SK-N-SH treated with all-trans-retinoic acid at 6 μM for 48 hours (cell line): Measurements from ENCODE around the gene CBX7.

ENCODE experiments used
- ATAC-seq: fragments of 200-7000 bp; cut with Tn5 transposase; 3 replicates; pipeline ENCODE4 v1.9.1; 2020; ENCODE audit warnings: mild to moderate bottlenecking, moderate library complexity
- BACH2 ChIP-seq: fragments of 250-450 bp; sonication (Bioruptor Pico); IDR thresholded peaks from 2 replicates; pipeline ENCODE4 v1.9.0; 2021; ENCODE audit warnings: mild to moderate bottlenecking, borderline replicate concordance
- CSDC2 ChIP-seq: fragments of 250-450 bp; sonication (Bioruptor Pico); IDR thresholded peaks from 2 replicates; pipeline ENCODE4 v1.5.0; 2020; ENCODE audit warnings: mild to moderate bottlenecking, moderate library complexity
- ESRRG ChIP-seq: fragments of 250-450 bp; sonication (Bioruptor Pico); IDR thresholded peaks from 2 replicates; pipeline ENCODE4 v1.6.1; 2021; ENCODE audit warnings: mild to moderate bottlenecking
- GLIS3 ChIP-seq: fragments of 250-450 bp; sonication (Bioruptor Pico); IDR thresholded peaks from 2 replicates; pipeline ENCODE4 v1.5.0; 2020; ENCODE audit warnings: mild to moderate bottlenecking, moderate library complexity
- ISL1 ChIP-seq: fragments of 250-450 bp; sonication (Bioruptor Pico); IDR thresholded peaks from 2 replicates; pipeline ENCODE4 v2.1.2; 2022; ENCODE audit warnings: mild to moderate bottlenecking, moderate library complexity
- OSR1 ChIP-seq: fragments of 250-450 bp; sonication (Bioruptor Pico); IDR thresholded peaks from 2 replicates; pipeline ENCODE4 v1.8.0; 2022; ENCODE audit warnings: moderate library complexity, mild to moderate bottlenecking, inconsistent platforms
- PPARA ChIP-seq: fragments of 250-450 bp; sonication (Bioruptor Pico); IDR thresholded peaks from 2 replicates; pipeline ENCODE4 v1.5.0; 2020; ENCODE audit warnings: mild to moderate bottlenecking, borderline replicate concordance
- RARB ChIP-seq: fragments of 250-450 bp; sonication (Bioruptor Pico); IDR thresholded peaks from 2 replicates; pipeline ENCODE4 v1.8.0; 2021; ENCODE audit warnings: mild to moderate bottlenecking, moderate library complexity
- SNAI2 ChIP-seq: fragments of 250-450 bp; sonication (Bioruptor Pico); IDR thresholded peaks from 2 replicates; pipeline ENCODE4 v1.5.0; 2020; ENCODE audit warnings: mild to moderate bottlenecking, moderate library complexity
- TCF4 ChIP-seq: fragments of 250-450 bp; sonication (Bioruptor Pico); IDR thresholded peaks from 2 replicates; pipeline ENCODE4 v1.8.0; 2021; ENCODE audit warnings: mild to moderate bottlenecking, moderate library complexity, borderline replicate concordance
- TOX ChIP-seq: fragments of 250-450 bp; sonication (Bioruptor Pico); IDR thresholded peaks from 2 replicates; pipeline ENCODE4 v1.8.0; 2021; ENCODE audit warnings: mild to moderate bottlenecking, moderate library complexity, borderline replicate concordance
- ZC3H10 ChIP-seq: fragments of 250-450 bp; sonication (Bioruptor Pico); IDR thresholded peaks from 2 replicates; pipeline ENCODE4 v1.5.1; 2021; ENCODE audit warnings: mild to moderate bottlenecking, moderate library complexity
- ZFP3 ChIP-seq: fragments of 250-450 bp; sonication (Bioruptor Pico); IDR thresholded peaks from 2 replicates; pipeline ENCODE4 v1.5.0; 2020; ENCODE audit warnings: mild to moderate bottlenecking, moderate library complexity
- ZFP30 ChIP-seq: fragments of 450-650 bp; formaldehyde crosslinking; IDR thresholded peaks from 2 replicates; pipeline ENCODE4 v1.5.0; 2022; ENCODE audit warnings: mild to moderate bottlenecking, moderate library complexity
- ZNF565 ChIP-seq: fragments of 450-650 bp; formaldehyde crosslinking; conservative IDR thresholded peaks from 2 replicates; pipeline ENCODE4 v1.5.0; 2020; ENCODE audit warnings: low read depth, mild to moderate bottlenecking, moderate library complexity
- ZNF70 ChIP-seq: fragments of 450-650 bp; formaldehyde crosslinking; IDR thresholded peaks from 2 replicates; pipeline ENCODE4 v1.5.0; 2020; ENCODE audit warnings: mild to moderate bottlenecking, moderate library complexity
- ZNF8 ChIP-seq: fragments of 450-650 bp; formaldehyde crosslinking; IDR thresholded peaks from 2 replicates; pipeline ENCODE4 v1.5.0; 2020; ENCODE audit warnings: mild to moderate bottlenecking, moderate library complexity
- TF ChIP-seq, protein P1 (sequence below): fragments of 250-450 bp; sonication (Bioruptor Pico); IDR thresholded peaks from 2 replicates; pipeline ENCODE4 v1.8.0; 2020; ENCODE audit warnings: mild to moderate bottlenecking, moderate library complexity, borderline replicate concordance
- TF ChIP-seq, protein P2 (sequence below): fragments of 250-450 bp; sonication (Bioruptor Pico); IDR thresholded peaks from 2 replicates; pipeline ENCODE4 v1.8.0; 2021; ENCODE audit warnings: low read depth, mild to moderate bottlenecking, moderate library complexity, borderline replicate concordance
- TF ChIP-seq, protein P3 (sequence below): fragments of 250-450 bp; sonication (Bioruptor Pico); IDR thresholded peaks from 2 replicates; pipeline ENCODE4 v1.5.0; 2020; ENCODE audit warnings: mild to moderate bottlenecking, moderate library complexity
- TF ChIP-seq, protein P4 (sequence below): fragments of 250-450 bp; sonication (Bioruptor Pico); IDR thresholded peaks from 2 replicates; pipeline ENCODE4 v1.5.1; 2020; ENCODE audit warnings: low read depth, mild to moderate bottlenecking, moderate library complexity

Gene CBX7

DNA sequence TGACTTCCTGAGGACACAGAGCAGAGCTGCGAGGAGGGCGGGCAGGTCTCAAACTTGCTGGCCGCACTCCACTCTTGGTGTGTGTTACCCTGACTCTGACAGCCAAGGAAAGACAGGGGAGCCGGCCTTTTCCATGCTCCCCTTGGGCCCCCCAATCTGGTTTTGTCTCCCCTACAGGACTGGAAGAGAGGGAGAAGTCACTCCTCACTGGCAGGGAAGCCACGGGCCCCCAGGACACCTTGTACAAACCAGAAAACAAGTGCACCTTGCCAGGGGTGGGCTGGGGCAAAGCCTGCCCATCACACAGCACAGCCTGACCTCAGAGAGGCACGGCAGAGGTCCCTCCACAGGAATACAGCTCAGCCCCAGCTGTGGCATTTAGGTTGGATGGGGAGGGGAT lies 20.2 kb downstream of the CBX7 start:
- no peak for ATAC-seq
- no peak for TF ChIP-seq ZFP30 (CRISPR knock-in tag)
- TF ChIP-seq, all 23 proteins: peak for 0

DNA sequence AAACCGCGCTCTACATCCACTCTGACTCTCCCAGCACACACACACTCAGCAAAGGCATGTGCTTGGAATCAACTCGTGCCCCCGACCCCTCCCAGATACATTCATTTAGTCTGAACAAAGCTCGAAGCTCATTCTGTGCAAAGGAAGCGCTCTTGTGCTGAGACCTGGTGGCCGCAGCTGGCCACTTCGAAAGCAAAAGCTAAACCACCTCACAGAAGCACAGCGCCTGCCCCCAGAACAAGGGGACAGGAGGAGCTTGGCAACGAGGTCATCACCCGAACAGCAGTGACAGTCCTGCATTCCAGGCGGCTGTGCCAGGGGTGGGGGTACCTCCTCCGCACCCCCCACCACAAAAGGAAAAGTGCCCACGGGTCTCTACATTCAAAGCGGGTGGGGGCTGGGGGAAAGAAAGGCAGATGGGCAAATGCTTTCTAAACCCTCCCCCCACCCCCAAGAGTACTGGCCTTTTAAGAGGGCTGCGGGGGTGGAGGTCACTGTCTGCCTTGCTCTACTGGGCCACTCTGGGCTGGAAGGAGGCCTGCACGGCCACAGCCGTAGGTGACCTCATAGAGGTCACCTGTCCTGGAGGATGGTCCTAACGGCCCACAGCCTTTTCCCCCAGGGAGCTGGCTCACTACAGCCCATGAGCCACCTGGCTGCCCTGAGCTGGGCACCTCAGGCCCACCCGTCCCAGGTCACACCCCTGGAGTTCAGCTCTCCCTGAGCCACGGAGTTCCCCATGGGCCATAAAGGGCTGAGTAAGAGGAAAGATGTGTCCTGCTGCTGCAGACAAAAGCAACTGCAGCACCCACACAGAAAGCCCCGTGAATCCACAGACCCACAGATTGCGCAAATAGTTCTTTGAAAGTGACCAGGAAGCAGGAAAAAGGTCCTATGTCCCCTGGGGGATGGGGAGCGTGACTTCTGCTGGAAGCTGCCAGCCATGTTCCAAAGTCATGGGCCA lies 21.3 kb downstream of the CBX7 start:
- TF ChIP-seq SNAI2 (CRISPR knock-in tag) (no peak), ZFP30 (CRISPR knock-in tag) (no peak), RARB (CRISPR knock-in tag) (no peak), TCF4 (CRISPR knock-in tag) (no peak), ISL1 (CRISPR knock-in tag) (no peak), OSR1 (CRISPR knock-in tag) (no peak), ZC3H10 (CRISPR knock-in tag) (no peak), PPARA (CRISPR knock-in tag) (no peak), ESRRG (CRISPR knock-in tag) (no peak)
- TF ChIP-seq, protein P1, sequence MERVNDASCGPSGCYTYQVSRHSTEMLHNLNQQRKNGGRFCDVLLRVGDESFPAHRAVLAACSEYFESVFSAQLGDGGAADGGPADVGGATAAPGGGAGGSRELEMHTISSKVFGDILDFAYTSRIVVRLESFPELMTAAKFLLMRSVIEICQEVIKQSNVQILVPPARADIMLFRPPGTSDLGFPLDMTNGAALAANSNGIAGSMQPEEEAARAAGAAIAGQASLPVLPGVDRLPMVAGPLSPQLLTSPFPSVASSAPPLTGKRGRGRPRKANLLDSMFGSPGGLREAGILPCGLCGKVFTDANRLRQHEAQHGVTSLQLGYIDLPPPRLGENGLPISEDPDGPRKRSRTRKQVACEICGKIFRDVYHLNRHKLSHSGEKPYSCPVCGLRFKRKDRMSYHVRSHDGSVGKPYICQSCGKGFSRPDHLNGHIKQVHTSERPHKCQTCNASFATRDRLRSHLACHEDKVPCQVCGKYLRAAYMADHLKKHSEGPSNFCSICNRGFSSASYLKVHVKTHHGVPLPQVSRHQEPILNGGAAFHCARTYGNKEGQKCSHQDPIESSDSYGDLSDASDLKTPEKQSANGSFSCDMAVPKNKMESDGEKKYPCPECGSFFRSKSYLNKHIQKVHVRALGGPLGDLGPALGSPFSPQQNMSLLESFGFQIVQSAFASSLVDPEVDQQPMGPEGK (CRISPR knock-in tag) = no peak
- TF ChIP-seq, protein P2, sequence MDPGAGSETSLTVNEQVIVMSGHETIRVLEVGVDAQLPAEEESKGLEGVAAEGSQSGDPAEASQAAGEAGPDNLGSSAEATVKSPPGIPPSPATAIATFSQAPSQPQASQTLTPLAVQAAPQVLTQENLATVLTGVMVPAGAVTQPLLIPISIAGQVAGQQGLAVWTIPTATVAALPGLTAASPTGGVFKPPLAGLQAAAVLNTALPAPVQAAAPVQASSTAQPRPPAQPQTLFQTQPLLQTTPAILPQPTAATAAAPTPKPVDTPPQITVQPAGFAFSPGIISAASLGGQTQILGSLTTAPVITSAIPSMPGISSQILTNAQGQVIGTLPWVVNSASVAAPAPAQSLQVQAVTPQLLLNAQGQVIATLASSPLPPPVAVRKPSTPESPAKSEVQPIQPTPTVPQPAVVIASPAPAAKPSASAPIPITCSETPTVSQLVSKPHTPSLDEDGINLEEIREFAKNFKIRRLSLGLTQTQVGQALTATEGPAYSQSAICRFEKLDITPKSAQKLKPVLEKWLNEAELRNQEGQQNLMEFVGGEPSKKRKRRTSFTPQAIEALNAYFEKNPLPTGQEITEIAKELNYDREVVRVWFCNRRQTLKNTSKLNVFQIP (CRISPR knock-in tag) = no peak

DNA sequence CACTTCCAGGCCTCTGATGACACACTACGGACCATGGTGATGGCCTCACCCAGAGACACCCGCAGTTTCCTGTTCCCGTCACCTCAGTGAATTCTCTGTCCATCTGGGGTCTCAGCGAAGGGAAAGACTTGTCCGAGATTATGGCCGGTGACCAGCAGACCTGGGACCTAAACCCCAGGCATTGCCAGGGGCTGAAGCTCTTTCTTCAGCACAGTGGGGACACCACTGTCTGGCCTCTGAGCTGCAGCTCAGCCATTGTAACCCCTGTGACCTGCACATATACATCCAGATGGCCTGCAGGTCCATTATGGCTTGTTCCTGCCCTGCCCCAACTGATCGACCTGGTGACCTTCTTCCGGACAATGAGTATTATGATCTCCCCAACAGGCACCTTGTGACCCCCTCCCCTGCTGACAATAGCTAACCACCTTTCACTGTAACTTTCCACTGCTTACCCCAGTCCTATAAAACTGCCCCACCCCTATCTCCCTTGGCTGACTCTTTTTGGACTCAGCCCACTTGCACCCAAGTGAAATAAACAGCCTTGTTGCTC lies 22.3 kb downstream of the CBX7 start:
- ATAC-seq = no peak
- TF ChIP-seq TCF4 (CRISPR knock-in tag) (no peak), CSDC2 (no peak), OSR1 (CRISPR knock-in tag) (no peak), SNAI2 (CRISPR knock-in tag) (no peak), ZNF565 (no peak), ZC3H10 (CRISPR knock-in tag) (no peak)
- TF ChIP-seq, protein P3, sequence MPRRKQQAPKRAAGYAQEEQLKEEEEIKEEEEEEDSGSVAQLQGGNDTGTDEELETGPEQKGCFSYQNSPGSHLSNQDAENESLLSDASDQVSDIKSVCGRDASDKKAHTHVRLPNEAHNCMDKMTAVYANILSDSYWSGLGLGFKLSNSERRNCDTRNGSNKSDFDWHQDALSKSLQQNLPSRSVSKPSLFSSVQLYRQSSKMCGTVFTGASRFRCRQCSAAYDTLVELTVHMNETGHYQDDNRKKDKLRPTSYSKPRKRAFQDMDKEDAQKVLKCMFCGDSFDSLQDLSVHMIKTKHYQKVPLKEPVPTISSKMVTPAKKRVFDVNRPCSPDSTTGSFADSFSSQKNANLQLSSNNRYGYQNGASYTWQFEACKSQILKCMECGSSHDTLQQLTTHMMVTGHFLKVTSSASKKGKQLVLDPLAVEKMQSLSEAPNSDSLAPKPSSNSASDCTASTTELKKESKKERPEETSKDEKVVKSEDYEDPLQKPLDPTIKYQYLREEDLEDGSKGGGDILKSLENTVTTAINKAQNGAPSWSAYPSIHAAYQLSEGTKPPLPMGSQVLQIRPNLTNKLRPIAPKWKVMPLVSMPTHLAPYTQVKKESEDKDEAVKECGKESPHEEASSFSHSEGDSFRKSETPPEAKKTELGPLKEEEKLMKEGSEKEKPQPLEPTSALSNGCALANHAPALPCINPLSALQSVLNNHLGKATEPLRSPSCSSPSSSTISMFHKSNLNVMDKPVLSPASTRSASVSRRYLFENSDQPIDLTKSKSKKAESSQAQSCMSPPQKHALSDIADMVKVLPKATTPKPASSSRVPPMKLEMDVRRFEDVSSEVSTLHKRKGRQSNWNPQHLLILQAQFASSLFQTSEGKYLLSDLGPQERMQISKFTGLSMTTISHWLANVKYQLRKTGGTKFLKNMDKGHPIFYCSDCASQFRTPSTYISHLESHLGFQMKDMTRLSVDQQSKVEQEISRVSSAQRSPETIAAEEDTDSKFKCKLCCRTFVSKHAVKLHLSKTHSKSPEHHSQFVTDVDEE = no peak

More for the DNA sequence above, 21.3 kb downstream of the CBX7 start:
- no peak for ATAC-seq

DNA sequence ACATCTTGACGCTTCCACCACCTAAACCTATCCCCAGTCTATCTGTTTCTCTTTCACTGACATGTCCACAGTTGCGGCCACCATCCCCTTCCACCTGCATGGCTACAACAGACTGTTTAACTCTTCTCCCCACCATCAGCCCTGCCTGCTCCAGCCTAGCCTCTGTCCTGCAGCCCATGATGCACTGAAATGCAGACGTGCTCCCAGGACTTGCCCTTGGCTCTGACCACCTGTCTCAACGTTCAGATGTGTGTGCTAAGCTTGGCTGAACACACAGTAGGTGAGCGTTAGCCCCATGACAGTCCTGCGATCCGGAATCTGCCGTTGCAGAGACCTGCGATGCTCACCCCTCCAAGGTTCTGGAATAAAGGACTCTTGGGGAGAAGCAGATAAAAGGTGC lies 22.7 kb downstream of the CBX7 start:
- no peak for ATAC-seq
- TF ChIP-seq BACH2 (CRISPR knock-in tag) (no peak), ISL1 (CRISPR knock-in tag) (no peak), TCF4 (CRISPR knock-in tag) (no peak), ZFP3 (CRISPR knock-in tag) (no peak), ZNF565 (no peak), GLIS3 (CRISPR knock-in tag) (no peak), CSDC2 (no peak), SNAI2 (CRISPR knock-in tag) (no peak), TOX (CRISPR knock-in tag) (no peak), ESRRG (CRISPR knock-in tag) (no peak), ZNF8 (CRISPR knock-in tag) (no peak), ZNF70 (CRISPR knock-in tag) (no peak), ZFP30 (CRISPR knock-in tag) (no peak)
- TF ChIP-seq, protein P3 = no peak
- TF ChIP-seq, protein P2 (CRISPR knock-in tag) = no peak
- TF ChIP-seq, protein P4, sequence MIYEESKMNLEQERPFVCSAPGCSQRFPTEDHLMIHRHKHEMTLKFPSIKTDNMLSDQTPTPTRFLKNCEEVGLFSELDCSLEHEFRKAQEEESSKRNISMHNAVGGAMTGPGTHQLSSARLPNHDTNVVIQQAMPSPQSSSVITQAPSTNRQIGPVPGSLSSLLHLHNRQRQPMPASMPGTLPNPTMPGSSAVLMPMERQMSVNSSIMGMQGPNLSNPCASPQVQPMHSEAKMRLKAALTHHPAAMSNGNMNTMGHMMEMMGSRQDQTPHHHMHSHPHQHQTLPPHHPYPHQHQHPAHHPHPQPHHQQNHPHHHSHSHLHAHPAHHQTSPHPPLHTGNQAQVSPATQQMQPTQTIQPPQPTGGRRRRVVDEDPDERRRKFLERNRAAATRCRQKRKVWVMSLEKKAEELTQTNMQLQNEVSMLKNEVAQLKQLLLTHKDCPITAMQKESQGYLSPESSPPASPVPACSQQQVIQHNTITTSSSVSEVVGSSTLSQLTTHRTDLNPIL (CRISPR knock-in tag) = no peak
